ENCODE measurements around the gene VEPH1.

GRCh38 chr3:157472648-157473047 lies 30.6 kb downstream of the VEPH1 start:
- no peak for TF ChIP-seq POLR2AphosphoS5 (IDR thresholded peaks at IDR 0.05; ENCODE audit: low read depth)
- TF ChIP-seq REST (IDR thresholded peaks at IDR 0.05; ENCODE audit: insufficient replicate concordance, low read depth) = no peak
